ENCODE results near the gene UBE2N.
"Not testable (repeated sequence)": the region's sequence is repeated elsewhere in the genome, so short reads cannot be mapped to it uniquely, and the experiment has no call there.

The UBE2N gene

DNA sequence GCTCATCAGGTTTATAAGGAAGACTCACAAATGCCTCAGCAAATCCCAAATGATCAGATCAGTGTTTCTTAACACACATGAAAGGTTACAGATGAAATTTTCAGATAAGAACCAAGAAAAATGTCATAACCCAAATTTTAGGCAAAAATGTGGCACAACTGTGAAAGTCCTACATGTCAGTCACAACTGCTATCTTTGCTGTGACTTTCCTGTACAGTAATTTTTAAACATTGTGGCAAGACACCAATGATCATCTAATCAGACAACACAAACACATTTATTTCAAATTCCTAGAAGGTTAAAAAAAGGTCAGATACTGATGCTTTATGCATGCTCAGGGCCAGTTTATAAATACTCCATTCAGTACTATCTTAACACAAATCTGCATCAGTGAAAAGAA is 32.9 kb downstream of the UBE2N start:
- no peaks in the 10 kb centered on the region for H3K27me3 Mint-ChIP-seq
- H3K4me1 Mint-ChIP-seq (ENCODE audit: low read depth) = peaks cover 66% of the 10 kb centered on the region
- peak overlapping the region; percentile 23 for H3K27ac Mint-ChIP-seq
- H3K36me3 Mint-ChIP-seq (ENCODE audit: low read depth) = peaks cover 87% of the 10 kb centered on the region
- no peaks in the 10 kb centered on the region for H3K9me3 Mint-ChIP-seq
- no peak overlapping the region for H3K4me3 Mint-ChIP-seq

DNA sequence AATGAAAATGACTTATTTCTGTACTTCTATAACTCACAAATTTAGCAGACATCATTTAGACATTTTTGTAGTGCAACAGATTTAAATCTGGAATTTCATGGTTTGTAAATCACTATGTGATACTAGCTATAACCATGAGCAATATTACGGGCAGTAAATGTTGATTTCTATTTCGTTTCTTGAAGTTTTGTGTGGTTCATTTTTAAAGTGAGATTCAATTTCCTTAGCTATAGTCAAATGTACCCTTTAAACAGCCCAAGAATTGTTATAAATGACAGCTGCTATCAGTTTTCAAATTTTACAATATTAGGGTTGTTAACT is 33.8 kb downstream of the UBE2N start:
- Mint-ChIP-seq H3K4me1 (ENCODE audit: low read depth) (peaks cover 57% of the 10 kb centered on the region), H3K36me3 (ENCODE audit: low read depth) (peaks cover 82% of the 10 kb centered on the region), H3K9me3 (no peaks in the 10 kb centered on the region), H3K27ac (no peak overlapping the region), H3K27me3 (no peaks in the 10 kb centered on the region), H3K4me3 (no peak overlapping the region)

GRCh38 chr12:93407054-93407962 is 34.4 kb downstream of the UBE2N start:
- H3K4me1 Mint-ChIP-seq (ENCODE audit: low read depth) = peaks cover 55% of the 10 kb centered on the region
- H3K9me3 Mint-ChIP-seq = no peaks in the 10 kb centered on the region
- H3K4me3 Mint-ChIP-seq = no peak overlapping the region
- H3K27me3 Mint-ChIP-seq = no peaks in the 10 kb centered on the region
- peaks cover 82% of the 10 kb centered on the region for H3K36me3 Mint-ChIP-seq (ENCODE audit: low read depth)
- peak overlapping the region; percentile 59 for H3K27ac Mint-ChIP-seq

GRCh38 chr12:93404961-93405849 is 36.5 kb downstream of the UBE2N start:
- Mint-ChIP-seq H3K27me3 (no peaks in the 10 kb centered on the region), H3K4me3 (no peak overlapping the region), H3K36me3 (ENCODE audit: low read depth) (peaks cover 65% of the 10 kb centered on the region), H3K4me1 (ENCODE audit: low read depth) (peaks cover 37% of the 10 kb centered on the region), H3K9me3 (no peaks in the 10 kb centered on the region), H3K27ac (peak overlapping the region; percentile 42)

DNA sequence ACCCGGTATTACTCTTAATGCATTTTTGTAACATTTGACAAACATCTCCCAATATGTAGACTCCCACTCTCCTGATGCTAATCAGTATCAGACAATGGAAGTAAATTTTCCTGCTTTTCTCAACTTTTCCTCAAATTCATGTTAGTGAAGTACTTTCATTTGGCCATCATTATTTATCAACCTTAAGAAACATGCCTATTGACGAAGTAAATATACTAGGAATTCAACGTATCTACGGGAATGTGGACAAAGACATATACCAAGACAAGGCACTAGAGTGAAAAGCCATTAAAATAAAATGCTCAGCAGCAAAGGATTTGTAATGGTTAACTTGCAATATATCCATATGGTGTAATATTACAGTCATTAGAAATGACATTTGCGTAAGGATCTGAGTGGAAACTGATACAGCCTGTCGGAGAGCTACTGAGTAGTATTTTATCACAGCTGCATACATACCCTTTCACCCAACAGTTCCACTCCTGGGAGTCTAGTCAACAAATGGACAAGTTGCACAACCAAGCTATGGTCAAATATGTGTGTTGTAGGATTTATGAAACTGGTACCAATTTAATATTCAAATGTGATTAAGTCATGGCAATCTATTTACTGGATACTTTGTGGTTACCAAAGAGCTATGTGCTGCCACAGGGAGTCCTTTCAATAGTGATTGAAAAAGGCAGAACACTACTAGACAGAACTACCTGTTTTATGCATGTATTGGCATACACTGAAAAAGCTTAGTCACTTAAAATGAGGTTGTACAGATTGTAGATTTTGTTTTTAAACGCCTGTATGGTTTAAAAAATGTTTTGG is 37.6 kb downstream of the UBE2N start:
- H3K9me3 Mint-ChIP-seq = no peaks in the 10 kb centered on the region
- peak overlapping the region; percentile 17 for H3K27ac Mint-ChIP-seq
- H3K4me3 Mint-ChIP-seq = no peak overlapping the region
- no peaks in the 10 kb centered on the region for H3K27me3 Mint-ChIP-seq
- H3K36me3 Mint-ChIP-seq (ENCODE audit: low read depth) = peaks cover 55% of the 10 kb centered on the region
- peaks cover 27% of the 10 kb centered on the region for H3K4me1 Mint-ChIP-seq (ENCODE audit: low read depth)

DNA sequence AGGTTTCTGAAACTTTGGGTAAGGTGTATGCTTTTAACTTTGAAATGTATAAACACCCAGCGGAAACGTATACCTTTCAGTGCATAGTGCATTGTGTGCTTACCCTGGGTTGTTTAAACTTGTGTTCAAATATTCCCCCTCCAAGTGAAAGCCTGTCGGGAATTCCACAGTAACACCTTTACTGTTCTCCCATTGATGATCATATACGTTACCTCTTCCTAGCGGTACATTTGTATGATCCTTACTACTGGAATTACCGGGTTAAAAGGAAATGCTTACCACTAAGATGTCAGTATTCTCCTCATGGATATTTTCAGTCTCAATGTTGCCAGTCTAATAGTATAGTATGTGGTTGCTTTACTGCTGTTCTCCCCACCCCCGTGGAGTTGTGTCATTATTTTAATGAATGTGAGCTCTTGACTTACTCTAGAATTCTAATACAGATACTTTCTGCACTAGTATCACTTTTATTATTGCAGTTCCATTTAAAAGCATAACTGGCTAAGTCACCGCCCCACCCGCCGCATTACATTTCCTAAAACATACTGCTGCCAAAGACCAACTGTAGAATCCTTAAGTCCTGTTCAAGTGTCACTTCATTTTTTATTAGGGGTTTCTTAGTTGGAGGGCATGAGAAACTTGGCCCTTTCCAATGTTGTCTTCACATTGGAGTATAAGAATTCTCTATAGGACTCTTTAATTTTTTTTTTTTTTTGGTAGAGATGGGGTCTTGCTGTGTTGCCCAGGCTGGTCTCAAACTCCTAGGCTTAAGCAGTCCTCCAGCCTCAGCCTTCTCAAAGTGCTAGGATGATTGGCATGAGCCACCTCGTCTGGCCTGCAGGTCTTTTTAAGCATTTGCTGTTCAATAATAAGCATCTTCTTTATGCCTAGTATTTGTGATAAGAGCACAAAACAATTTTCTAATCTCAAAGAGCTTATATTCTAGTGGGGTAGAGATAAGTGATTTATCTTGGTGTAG is 39.1 kb downstream of the UBE2N start:
- Mint-ChIP-seq H3K27ac (peak overlapping the region; percentile 51), H3K36me3 (ENCODE audit: low read depth) (peaks cover 54% of the 10 kb centered on the region), H3K4me1 (ENCODE audit: low read depth) (peaks cover 13% of the 10 kb centered on the region), H3K9me3 (no peaks in the 10 kb centered on the region), H3K4me3 (no peak overlapping the region), H3K27me3 (no peaks in the 10 kb centered on the region)

- H3K4me1 Mint-ChIP-seq (ENCODE audit: low read depth); H3K27ac Mint-ChIP-seq; H3K4me3 Mint-ChIP-seq; H3K9me3 Mint-ChIP-seq; H3K27me3 Mint-ChIP-seq: not testable (repeated sequence)
- peaks cover 31% of the 10 kb centered on the region for H3K36me3 Mint-ChIP-seq (ENCODE audit: low read depth)
Measured at GRCh38 chr12:93399183-93399863, 42.4 kb downstream of the UBE2N start.

DNA sequence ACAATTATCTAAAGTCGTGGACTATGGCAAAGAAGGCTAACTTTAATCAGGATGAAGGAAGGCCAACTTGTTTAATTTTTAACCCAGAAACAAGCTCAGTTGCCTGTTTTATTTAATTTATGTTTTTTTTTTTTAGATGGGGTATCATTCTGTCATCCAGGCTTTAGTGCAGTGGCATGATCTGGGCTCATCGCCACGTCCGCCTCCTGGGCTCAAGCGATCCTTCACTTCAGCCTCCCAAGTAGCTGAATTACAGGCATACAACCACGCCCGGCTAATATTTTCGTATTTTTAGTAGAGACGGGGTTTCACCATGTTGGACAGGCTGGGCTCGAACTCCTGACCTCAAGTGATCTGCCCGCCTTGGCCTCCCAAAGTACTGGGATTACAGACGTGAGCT is 44.3 kb downstream of the UBE2N start:
- no peaks in the 10 kb centered on the region for H3K9me3 Mint-ChIP-seq
- H3K4me3 Mint-ChIP-seq = no peak overlapping the region
- H3K27ac Mint-ChIP-seq = no peak overlapping the region
- peaks cover 25% of the 10 kb centered on the region for H3K36me3 Mint-ChIP-seq (ENCODE audit: low read depth)
- H3K4me1 Mint-ChIP-seq (ENCODE audit: low read depth) = peaks cover 2% of the 10 kb centered on the region
- H3K27me3 Mint-ChIP-seq = no peaks in the 10 kb centered on the region

- H3K36me3 Mint-ChIP-seq (ENCODE audit: low read depth) = peaks cover 34% of the 10 kb centered on the region
- H3K27me3 Mint-ChIP-seq = no peaks in the 10 kb centered on the region
- no peak overlapping the region for H3K27ac Mint-ChIP-seq
- H3K4me3 Mint-ChIP-seq = no peak overlapping the region
- peaks cover 31% of the 10 kb centered on the region for H3K4me1 Mint-ChIP-seq (ENCODE audit: low read depth)
- no peaks in the 10 kb centered on the region for H3K9me3 Mint-ChIP-seq
Measured at GRCh38 chr12:93393425-93393824, 48.3 kb downstream of the UBE2N start.

DNA sequence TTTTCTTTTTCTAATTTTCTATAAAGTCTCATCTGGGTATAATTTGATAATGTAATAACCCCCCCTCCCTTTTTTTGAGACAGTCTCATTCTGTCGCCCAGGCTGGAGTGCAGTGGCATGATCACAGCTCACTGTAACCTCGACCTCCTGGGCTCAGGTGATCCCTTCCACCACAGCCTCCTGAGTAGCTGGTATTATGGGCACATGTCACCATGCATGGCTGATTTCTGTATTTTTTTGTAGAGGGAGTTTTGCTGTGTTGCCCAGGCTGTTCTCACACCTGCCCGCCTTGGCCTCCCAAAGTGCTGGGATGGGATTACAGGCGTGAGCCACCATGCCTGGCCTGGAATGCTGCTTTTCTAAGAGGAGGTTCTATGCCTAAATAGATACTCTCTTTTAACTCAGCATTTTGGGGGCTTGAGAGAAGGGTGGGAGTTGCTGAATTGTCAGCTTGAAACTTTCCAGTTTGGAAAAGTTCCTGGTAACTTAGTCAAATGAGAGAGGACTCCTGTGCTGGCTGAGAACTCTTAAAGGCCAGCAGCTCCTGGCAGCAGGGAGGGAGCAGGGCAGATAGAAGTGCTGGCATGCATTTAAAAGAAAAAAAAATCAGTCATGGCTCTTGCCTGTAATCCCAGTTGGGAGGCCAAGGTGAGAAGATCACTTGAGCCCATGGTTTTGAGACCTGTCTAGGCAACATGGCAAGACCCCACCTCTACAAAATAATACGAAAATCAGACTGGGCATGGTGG is 51.0 kb downstream of the UBE2N start:
- peaks cover 41% of the 10 kb centered on the region for H3K36me3 Mint-ChIP-seq (ENCODE audit: low read depth)
- H3K27me3 Mint-ChIP-seq = no peaks in the 10 kb centered on the region
- H3K4me1 Mint-ChIP-seq (ENCODE audit: low read depth) = peaks cover 50% of the 10 kb centered on the region
- H3K4me3 Mint-ChIP-seq = no peak overlapping the region
- H3K9me3 Mint-ChIP-seq = no peaks in the 10 kb centered on the region
- H3K27ac Mint-ChIP-seq = peak overlapping the region; percentile 26

- Mint-ChIP-seq H3K4me1 (ENCODE audit: low read depth) (peaks cover 57% of the 10 kb centered on the region), H3K27ac (peak overlapping the region; percentile 40), H3K9me3 (no peaks in the 10 kb centered on the region)
Measured at GRCh38 chr12:93390031-93390430, 51.7 kb downstream of the UBE2N start.

GRCh38 chr12:93387780-93388179 is 54.0 kb downstream of the UBE2N start:
- H3K4me1 Mint-ChIP-seq (ENCODE audit: low read depth) = peaks cover 71% of the 10 kb centered on the region
- H3K36me3 Mint-ChIP-seq (ENCODE audit: low read depth) = peaks cover 49% of the 10 kb centered on the region
- no peaks in the 10 kb centered on the region for H3K9me3 Mint-ChIP-seq
- peak overlapping the region; percentile 95 for H3K27ac Mint-ChIP-seq
- H3K4me3 Mint-ChIP-seq = peak overlapping the region; percentile 35
- no peaks in the 10 kb centered on the region for H3K27me3 Mint-ChIP-seq

More at GRCh38 chr12:93390031-93390430, 51.7 kb downstream of the UBE2N start:
- Mint-ChIP-seq H3K36me3 (ENCODE audit: low read depth) (peaks cover 48% of the 10 kb centered on the region), H3K27me3 (no peaks in the 10 kb centered on the region), H3K4me3 (no peak overlapping the region)

- peak overlapping the region; percentile 71 for H3K27ac Mint-ChIP-seq
- H3K27me3 Mint-ChIP-seq, H3K9me3 Mint-ChIP-seq: not testable (repeated sequence)
- peak overlapping the region; percentile 87 for H3K4me3 Mint-ChIP-seq
- H3K4me1 Mint-ChIP-seq (ENCODE audit: low read depth) = peaks cover 57% of the 10 kb centered on the region
- H3K36me3 Mint-ChIP-seq (ENCODE audit: low read depth) = peaks cover 37% of the 10 kb centered on the region
Measured at GRCh38 chr12:93381976-93382437, 59.7 kb downstream of the UBE2N start.

Data from stimulated activated naive CD8-positive, alpha-beta T cell treated with anti-CD3 and anti-CD28 coated beads, Interleukin-15, Interleukin-2, amounts not matched to agents 100 ng/mL and 50 ng/mL, for 24 hours (primary cell).